ENCODE measurements around the gene MAML3.

MAML3 gene

DNA sequence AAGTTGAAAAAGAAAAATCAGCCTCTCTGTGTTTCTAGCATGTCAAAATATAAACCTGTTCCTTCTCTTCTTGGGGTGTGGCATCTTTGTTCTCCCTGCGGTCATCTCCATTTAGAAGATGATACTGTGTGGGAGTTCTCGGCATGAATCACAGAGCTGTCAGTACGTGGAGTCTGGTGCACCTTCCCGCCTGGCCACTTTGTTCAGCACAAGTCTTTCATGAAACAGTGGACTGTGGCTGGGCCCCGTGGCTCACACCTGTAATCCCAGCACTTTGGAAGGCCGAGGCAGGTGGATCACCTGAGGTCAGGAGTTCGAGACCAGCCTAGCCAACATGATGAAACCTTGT, 166.5 kb downstream of the MAML3 start:
- DNase-seq = no peak

DNA sequence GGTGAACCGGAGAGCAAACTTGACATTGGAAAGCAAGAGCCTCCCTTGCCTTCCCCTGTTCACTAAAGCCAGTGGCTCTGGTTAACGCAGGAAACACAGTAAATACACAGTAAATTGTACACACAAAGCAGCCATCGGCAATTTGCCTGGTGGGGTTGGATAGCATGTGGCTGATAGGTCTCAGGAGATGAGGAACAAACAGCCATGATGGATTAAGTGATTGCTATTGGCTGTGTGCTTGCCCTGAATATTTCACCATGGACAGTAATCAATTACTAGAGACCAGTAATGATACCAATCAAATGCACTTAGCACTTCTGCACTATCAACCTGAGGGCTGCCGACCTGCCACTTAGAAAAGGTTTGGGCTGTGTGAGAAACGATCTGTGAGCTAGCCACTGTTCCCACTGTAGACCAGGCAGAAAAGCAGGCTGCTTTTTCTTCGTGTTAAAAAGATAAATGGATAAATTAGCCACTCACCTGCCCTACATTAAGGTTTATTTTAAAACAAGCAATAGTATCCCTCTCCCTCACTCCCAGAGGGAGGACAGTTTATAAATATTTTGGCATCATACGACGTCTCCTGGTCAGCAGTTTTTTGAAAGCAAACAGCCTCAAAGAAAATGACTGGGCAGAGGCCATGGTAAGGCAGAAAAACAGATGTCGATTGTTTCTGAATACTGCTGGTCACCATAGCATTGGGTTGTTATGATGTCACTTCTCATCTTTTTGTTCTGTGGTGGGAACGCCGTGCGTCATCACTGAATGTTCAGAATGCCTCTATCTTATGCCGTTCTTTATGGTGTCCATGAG, 167.1 kb downstream of the MAML3 start:
- DNase-seq = peak; percentile 49

DNA sequence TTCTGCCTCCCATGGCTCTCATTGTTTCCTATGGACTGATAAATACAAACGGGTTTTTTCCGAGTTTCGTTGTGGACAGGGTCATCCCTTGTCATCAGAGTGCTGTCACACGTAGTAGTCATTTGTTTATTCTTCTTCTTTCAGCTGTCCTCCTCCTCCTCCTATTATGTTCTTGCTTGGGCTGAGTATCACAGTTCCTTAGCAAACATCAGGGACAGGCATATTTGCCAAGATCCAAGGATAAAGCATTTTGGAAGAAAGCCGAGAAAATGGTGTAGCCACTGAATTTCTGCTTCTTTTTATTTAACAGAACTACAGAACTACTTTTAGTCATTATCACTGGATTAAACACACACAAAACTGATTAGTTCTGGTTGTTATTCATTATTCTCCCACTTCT, 167.9 kb downstream of the MAML3 start:
- DNase-seq = no peak

DNA sequence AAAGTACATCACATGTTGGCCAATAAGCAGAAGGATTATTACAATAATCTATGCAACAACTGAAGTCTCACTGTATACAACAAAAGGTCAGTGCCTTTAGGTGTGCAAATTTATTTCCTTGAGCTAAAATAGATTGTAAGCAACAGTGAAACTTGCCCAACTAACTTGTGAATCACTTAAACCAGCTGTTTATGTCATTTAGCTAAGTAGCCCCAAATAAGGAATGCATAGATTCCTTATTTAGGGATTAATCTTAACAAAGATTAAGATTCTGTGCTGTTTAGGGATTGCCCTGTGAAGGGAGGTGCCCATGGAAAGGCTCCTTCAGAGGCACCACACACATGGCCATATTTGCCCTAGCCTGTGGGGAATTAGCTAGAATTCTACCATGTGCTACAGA, 168.6 kb downstream of the MAML3 start:
- no peak for DNase-seq

DNA sequence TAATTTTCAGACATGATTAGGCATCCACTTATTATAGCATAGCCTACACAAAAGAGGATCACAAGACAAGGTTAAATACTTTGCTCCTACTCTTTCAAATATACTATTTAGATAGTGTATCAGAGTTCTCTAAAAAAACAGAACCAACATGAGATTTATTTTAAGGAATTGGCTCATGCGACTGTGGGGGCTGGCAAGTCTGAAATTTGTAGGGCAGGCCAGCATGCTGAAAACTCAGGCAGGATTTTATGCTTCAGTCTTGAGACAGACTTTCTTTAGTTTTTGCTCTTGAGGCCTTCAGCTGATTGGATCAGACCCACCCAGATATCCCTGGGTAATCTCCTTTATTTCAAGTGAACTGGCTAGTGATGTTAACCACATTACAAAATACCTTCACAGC, 169.5 kb downstream of the MAML3 start:
- no peak for DNase-seq

DNA sequence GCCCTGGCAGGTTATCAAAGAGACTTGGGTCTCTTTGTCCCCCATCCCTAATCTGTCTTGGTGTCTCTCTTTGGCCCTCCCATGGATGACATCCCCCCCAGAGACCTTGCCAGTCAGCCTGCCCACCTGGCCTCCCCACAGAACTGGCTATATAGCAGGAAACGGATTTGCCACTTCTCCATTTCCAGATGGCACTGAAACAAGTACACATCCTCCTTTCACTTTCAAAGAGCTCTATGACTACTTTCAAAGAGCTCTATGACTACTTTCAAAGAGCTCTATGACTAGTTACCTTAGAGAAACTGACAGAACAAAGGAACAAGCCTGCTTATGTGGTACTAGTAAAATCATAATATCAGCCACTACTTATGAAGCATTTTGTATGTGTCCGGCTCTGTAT, 175.3 kb downstream of the MAML3 start:
- no peak for DNase-seq

DNA sequence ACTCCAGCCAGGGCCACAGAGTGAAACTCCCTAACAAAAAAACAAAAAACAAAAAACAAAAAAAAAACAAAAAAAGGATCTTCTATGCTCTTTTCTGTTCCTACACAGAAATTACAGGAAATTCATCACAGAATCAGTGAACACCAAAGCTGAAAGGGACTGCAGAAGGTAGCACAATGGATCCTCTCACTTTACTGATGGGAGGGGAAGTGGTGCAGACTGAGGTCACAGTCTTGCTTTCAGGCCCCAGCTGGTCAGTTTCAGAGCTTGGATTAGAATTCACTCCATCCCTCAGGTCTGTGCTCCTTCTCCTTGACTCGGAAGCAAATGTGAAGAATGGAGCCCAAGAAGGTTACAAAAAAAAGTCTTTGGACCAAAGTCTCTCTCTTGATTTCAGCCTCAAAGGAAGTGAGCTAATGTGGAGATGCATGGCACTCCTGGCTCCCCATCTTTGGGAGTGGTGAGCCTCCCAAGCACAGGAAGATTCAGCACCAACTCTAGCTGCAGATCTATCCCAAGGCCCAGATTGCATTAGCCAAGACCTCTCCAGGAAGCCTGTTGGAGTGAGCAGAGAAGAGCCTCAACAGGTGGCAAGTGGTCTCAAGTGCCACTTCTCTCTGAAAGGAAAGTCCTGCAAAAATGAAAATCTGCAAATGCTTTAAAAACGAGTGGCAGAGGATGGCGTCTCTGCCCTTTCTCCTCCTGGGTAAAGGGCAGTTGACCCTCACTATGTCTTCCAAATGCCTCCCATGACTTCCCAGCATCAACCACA, 176.0 kb downstream of the MAML3 start:
- no peak for DNase-seq

DNA sequence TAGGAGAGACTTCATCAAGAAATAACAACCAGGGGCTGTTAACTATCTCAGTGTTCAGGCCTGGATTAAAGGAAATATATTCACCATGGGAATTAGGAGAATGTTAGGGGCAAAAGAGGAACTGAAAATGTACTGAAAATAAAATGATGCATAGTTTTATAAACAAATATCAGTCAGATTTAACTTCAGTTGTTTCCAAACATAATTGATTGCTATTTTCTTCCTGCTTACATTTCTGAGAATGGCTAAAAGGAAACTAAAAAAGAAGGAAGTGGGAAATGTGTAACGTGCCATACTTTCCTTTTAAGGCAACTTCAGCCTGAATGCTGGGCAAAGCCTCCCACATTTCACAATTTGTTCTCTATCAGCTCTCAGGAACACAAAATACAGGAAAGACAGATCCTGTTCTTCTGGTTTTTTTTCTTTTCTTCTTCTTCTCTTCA, 178.1 kb downstream of the MAML3 start:
- DNase-seq = no peak

DNA sequence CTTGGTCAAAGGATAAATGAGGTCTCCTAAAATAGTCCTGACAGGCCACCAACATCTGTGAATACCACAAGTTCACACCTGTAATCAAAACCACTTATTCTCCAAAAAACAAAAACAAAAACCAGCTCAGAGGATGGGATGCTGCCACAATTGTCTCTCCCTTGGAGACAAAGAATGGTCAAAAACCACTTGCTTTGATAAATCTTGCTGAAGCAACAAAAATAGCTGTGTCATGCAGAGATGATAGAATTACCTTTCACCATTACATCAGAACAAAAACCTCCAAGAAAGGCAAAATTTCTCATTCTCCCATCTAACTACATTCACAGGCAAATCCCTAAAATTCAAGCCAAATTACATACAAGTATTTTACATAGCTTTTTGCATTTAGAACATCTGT, 180.4 kb downstream of the MAML3 start:
- DNase-seq = no peak

DNA sequence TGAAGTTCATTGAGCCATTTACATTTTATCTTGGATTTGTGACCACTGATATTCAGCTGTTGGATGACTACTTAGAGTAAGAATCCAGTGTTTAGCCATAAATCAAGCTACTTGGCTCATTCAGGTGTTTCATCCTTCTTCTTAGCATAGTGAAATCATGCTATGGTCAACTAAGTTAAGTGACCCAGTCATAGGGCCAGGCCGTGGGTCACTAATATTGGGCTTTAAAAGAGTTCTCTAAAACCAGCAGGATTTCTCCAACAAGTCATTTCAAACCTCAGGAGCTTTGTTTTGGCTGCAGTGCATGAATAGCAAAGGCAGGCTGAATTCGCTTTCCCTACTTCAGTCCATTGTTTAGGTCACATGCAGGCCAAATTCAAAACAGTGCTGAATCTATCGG, 181.0 kb downstream of the MAML3 start:
- no peak for DNase-seq

DNA sequence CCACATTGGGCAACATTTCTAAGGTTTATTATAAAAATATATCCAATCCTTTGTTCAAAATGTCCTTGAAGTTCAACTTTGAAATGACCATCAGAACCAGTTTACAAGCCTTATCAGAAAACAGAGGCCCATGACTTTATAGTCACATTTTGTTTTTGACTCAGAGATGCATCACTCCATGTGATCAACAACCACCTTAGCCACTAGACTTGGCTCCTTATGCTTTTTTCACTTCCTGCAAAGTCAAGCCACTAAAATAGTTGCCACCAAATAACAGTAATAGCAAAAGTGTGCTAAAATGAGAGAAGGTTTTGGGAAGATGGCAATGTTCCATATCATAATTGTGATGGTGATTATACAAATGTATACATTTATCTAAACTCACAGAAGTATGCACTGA, 181.7 kb downstream of the MAML3 start:
- no peak for DNase-seq

DNA sequence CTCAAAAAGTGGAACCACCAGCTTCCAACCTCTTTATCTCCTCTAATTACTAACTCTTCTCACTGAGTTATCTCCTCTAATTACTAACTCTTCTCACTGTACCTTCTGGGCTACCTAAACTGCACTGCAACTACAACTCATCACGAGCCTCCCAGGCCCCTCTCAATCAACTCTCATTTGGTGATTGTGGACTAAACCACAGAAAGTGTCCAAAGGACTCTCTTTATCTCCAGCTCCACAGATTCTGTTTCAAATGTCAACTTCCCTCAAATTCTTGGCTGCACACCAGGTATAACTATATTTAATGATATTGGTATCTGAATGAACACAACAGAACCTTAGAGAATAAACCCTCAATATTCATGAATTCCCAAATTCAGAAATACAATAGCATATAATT, 182.9 kb downstream of the MAML3 start:
- DNase-seq = no peak

DNA sequence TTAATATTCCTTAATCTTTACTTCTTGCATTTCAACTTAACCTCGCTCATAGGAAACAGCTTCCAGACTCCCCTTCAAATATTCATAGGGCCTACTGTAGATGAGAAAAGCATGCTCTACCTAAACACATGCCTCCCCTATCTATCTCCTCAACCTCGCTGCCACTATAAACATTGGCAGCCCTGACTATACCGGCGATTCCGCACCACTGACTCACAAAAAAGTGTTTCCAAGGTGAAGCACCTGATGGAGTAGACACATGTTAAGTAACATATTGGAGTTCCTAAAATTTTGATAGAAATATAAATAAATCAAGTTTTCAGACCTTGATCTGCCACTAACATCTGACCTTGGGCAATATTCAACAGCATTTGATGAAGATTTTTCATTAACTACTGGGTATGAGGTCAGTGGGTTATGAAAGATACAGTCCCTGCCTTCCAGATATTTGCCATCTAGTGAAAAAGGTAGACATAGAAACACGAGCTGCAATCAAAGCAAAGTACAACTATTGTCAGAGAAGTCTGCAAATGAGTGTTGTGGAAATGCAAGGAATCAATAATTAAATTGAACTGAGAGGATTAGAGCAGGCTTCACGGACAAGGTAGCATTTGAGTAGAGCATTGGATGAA, 184.2 kb downstream of the MAML3 start:
- DNase-seq = no peak

DNA sequence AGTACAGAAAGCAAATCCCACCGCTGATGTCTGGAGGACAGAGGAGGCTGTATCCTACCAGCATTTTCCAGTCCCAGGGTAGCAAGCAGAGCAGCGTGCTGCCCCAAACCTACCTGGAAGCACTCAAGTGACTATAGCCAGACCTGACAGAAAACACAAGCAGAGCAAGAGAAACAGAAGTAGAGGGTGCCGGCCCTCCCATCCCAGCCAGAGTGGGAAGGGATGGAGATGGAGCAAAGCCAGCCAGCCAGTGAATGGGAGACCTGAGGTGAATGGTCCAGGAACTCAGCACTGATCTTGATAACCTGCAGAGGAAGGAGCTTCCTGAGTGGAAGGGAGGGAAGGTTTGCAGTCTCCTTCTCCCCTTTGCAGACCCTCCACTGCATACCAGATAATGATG, 185.2 kb downstream of the MAML3 start:
- DNase-seq = no peak

DNA sequence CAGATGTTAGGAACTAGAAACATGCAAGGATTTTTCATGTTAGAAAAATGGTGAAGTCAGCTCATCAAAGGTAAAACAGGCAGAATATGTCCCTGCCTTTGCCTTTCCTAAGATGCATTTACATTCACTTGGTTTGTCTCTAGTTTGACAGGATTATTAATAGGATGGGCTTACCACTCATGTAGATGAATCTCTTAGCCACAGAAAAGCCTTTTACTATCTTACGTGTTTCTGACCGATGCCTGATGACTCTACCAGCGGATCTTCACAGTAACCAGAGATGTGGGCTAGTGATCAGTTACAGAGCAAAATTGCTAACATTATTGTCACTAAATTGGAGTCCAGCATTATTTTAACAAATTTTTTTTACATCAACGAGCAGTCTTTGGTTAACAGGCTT, 187.6 kb downstream of the MAML3 start:
- DNase-seq = no peak

DNA sequence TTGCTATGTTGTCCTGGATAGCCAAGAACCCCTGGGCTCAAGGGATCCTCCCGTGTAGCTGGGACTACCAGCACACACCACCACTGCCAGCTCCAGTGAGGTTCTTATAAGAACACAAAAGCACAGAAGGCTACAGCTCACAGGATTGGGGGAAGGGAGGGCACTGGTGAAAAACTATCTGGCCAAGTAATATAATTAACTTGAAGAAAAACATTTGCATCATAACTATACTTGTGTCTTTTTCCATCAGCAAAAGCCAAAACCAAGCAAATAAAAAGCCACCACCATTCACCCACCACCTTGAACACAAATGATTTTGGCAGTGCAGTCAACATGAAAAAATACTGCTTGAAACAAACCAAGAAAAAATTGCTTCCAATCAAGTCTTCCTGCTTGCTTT, 188.2 kb downstream of the MAML3 start:
- no peak for DNase-seq

DNA sequence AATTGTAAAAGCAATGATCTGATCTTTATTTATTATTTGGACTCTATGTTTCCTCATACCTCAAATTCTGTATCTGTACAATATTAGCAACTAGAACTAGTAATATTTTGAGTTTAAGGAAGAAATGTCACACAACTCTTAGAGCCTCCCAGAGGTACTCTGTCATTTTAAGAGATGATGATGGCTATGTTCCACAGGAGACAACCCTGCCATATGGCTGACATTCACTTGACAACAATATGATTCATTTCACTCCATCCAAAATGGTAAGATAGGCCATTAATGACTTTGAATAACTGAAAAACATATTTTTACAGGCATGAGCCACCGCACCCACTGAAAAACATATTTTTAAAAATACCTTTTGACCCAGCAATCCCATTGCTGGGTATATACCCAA, 190.3 kb downstream of the MAML3 start:
- no peak for DNase-seq

DNA sequence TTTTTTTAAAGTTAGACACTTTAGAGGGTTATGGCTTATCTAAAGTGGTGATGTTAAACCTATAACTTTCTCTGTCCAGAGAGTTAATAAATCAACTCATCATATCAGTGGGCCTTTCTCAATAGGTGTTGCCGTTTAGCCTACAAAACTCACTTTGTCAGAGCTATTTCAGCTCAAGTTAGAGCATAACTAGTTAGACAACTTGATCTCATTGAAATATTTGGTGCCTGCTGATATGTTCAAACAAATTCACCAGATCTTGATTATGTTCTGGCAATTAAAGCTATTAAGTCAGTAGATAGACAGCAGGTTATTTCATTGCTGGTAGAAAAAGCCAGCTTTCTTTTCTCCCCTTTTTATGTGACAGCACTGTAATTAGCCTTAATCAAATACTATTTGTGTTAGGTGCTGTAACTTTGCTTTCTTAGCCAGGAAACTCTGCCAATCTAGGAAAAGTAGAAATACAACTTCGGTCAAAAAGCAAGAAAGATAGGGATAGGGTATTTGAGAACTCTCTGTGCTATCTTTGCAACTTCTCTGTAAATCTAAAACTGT, 191.8 kb downstream of the MAML3 start:
- no peak for DNase-seq

DNA sequence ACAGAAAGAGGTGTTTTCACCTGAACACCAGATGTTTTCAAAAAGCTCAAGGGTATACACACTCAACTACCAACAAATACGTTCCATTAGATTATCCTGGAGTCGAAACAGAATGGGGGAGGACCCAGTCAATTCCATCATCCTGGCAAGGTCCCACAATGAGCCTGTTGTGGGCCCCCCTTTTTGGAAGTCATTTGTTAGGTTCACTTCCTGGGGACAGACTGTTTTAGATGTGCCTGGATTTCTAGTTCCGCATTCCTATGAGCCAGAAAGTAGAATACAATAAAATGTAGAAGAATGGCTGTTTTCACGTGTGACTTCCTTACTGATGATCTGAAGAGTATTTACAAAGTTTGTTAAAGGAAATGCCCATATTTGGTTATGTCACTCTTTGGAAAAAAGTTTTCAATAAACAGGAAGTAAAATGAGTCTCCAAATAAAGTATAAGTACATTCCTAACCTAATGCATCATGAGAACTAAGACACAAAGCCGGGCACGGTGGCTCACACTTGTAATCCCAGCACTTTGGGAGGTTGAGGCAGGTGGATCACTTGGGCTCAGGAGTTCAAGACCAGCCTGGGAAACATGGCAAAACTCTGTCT, 192.5 kb downstream of the MAML3 start:
- DNase-seq = no peak

DNA sequence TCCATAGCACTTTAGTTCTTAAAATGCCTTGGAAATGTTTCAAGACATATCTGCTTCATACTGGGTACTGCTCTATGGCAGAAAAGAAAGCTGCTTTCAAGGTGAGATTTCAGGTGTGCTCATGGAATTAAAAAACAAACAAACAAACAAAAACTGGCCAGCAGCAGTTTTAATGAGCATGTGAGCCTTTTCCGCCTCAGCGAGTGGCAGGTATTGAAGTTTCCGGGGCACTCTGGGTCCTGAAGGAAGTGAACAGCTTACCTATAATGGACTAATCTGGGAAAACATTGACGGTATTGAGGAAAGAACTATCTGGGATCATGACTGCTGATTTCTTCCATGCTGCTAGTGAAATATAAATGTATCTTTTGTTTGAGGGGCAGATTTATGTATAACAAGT, 194.6 kb downstream of the MAML3 start:
- DNase-seq = no peak

DNA sequence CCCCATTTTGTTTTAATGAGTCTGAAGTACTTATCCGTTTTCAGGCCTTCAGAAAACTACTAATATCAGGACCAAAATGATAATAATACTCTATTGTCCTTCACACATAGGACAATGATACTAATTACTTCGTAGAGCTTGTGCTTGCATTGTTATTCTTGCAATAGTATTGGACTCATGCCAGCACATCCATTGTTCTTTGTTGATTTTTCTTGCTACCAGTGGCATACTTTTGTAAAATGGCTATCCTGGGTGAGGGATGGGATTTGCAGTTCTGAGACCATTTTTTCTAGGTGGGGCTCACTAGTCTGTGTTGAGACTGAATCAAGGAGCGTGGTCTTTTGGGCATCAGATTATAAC, 195.3 kb downstream of the MAML3 start:
- DNase-seq = no peak

DNA sequence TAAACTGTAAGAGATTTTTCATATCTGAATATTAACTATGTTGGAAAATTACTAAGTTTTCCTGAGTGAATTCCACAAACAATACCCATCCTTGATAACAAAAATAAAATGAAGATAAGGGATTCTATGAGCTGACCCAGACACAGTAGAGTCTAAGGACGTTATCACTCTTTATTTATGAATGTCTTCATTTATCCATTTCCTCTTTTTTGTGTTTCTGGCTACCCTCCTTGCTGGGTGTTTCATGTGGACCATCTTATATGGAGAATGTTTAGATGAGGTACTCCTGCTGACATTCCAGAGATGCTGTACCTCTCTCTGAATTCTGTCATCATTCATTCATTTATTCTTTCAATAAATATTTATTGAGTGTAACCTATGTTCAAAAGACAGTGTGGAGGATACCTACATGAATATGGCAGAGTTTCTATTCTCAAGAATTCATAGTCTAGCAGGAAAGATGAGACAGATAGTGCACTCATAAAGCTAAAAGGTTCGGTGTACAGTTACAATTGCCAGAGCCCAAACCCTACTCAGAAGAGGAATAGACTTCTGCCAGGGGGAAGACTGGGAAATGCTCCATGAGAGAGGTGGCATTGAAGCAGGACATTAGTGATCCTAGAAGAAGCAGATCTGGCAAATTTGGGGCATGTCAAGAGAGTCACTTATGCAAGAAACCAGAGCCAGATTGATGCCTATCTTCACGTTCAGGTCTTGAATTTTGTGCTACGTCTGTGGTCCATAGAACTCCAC, 195.8 kb downstream of the MAML3 start:
- no peak for DNase-seq

DNA sequence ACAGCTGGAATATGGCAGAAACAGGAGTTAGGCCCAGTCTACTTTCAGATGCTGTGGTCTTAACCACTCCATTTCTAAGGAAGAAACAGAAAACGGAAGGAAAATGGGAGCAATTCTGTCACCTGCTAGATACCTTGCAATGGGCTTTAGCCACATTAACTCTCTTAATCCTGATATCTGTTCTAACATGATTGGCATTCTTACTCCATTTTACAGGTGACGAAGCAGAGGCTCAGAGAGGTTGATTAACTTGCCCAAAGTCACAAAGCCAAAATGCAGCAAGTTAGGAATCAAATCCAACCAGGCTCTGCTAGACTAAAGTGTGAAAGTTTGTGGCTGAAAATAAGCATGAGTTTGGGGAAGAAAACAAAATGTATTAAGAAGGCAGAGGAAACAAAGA, 196.9 kb downstream of the MAML3 start:
- no peak for DNase-seq
